H1 (cell line): ENCODE data around the gene DPYD. TPM values are rescaled to one million over a fixed set of nuclear protein-coding genes. Genes with fewer than 3 reads are reported as not detected.

Experiments
- CTBP2 ChIP-seq: IDR thresholded peaks from 2 replicates; pipeline ENCODE4 v1.7.0; 2011; ENCODE audit warnings: borderline replicate concordance, mild to moderate bottlenecking, moderate library complexity, mixed read lengths, low read length; ENCODE audit not compliant: insufficient read depth, insufficient read length
- NANOG ChIP-seq: IDR thresholded peaks from 2 replicates; pipeline ENCODE4 v1.6.1; 2011; ENCODE audit warnings: low read length, low read depth, mild to moderate bottlenecking, inconsistent platforms; ENCODE audit not compliant: insufficient read depth, poor library complexity, severe bottlenecking
- NRF1 ChIP-seq: IDR thresholded peaks from 2 replicates; pipeline ENCODE4 v1.6.1; 2011; ENCODE audit warnings: mild to moderate bottlenecking, low read depth, low read length, improper control_type of control experiment
- polyA plus RNA-seq, 7 experiments: library from polyadenylated mRNA; depleted of rRNA in 3 of 7; stranded (reverse) in 5 of 7; unstranded in 2 of 7; fragments of >200 nt in 5 of 7; fragments of 200-250 nt in 2 of 7; gene quantifications; 1 replicate in 5 of 7; 2 replicates in 1 of 7; 4 replicates in 1 of 7; pipeline versions ENCODE4 v1.2.1 to v1.2.3, GENCODE V29; 2011 to 2013; ENCODE audit warnings: missing spikeins in 2 of 7, mixed read lengths in 2 of 7
- total RNA-seq: library from RNA; stranded (reverse); fragmentation: NEBNext Ultra II Directional; extraction: Animal tissue kit (Norgen Biotek cat#: 25700); gene quantifications from 2 replicates; pipeline ENCODE4 v1.2.1, GENCODE V29; 2021
- TF ChIP-seq, protein P1 (sequence below): IDR thresholded peaks from 2 replicates; pipeline ENCODE4 v1.6.1; 2011; ENCODE audit warnings: low read length, improper control_type of control experiment

The DPYD gene
- total and polyA plus RNA-seq, 2 of the 8 experiments (the other 6 are each of a cell fraction or from before 2014, with no cell fraction given), result 0.29 to 0.73 TPM

DNA sequence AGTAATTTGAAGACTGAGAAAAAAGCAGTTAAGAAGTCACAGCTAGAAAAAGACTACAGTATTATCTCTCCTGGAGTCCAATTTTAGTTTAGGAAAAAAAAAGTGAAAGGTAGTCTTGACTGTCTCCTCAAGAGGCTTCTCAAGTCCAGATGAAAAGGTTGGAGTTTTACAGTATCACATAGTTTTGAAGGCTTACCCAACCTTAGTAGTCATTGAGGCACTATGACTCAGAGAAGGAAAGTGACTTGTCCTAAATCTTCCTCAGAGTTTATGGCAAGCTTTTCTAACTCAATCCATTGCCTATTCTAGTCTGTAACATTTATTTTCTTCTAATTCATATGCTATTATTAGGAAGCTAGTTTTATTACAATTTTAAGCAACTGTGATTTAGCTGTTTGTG is 174.9 kb downstream of the DPYD start (continued):
- TF ChIP-seq NRF1 (no peak), CTBP2 (no peak), NANOG (no peak)
- TF ChIP-seq, protein P1, sequence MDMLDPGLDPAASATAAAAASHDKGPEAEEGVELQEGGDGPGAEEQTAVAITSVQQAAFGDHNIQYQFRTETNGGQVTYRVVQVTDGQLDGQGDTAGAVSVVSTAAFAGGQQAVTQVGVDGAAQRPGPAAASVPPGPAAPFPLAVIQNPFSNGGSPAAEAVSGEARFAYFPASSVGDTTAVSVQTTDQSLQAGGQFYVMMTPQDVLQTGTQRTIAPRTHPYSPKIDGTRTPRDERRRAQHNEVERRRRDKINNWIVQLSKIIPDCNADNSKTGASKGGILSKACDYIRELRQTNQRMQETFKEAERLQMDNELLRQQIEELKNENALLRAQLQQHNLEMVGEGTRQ, result no peak
